Osteoblast (primary cell): ENCODE measurements around the gene NFIC. TPM values are rescaled to one million over a fixed set of nuclear protein-coding genes. Genes with fewer than 3 reads are reported as not detected.
A peak's percentile ranks its signal among the peaks of the same experiment; 100 is the strongest.

Experiments
- DNase-seq: peaks from one replicate; pipeline ENCODE4 v3.0.0; 2011; ENCODE audit warnings: low spot score, mixed read lengths; ENCODE audit not compliant: insufficient read length; ENCODE audit errors: missing footprints
- H2AFZ ChIP-seq: 2 replicates; pipeline ENCODE4 v1.6.0; 2011; ENCODE audit warnings: mild to moderate bottlenecking, low read length
- H3K27ac ChIP-seq: 2 replicates; pipeline ENCODE4 v1.5.1; 2011; ENCODE audit warnings: mild to moderate bottlenecking, low read depth, low read length, moderate library complexity
- H3K27me3 ChIP-seq: 2 replicates; pipeline ENCODE4 v1.6.0; 2012; ENCODE audit warnings: mild to moderate bottlenecking, control low read depth, inconsistent platforms, low read length, moderate library complexity; ENCODE audit not compliant: insufficient read depth
- H3K36me3 ChIP-seq: 2 replicates; pipeline ENCODE4 v1.5.1; 2011; ENCODE audit warnings: mild to moderate bottlenecking, low read length, control low read depth, moderate library complexity; ENCODE audit not compliant: insufficient read depth
- H3K4me1 ChIP-seq: 2 replicates; pipeline ENCODE4 v1.5.1; 2011; ENCODE audit warnings: mild to moderate bottlenecking, low read length, control low read depth, moderate library complexity; ENCODE audit not compliant: insufficient read depth
- H3K4me2 ChIP-seq: 2 replicates; pipeline ENCODE4 v1.6.0; 2011; ENCODE audit warnings: mild to moderate bottlenecking, low read length; ENCODE audit not compliant: insufficient read depth
- H3K4me3 ChIP-seq: fragments of 200-600 bp; sonication (generic); 3 replicates; pipeline ENCODE4 v1.5.1; 2012; ENCODE audit warnings: mild to moderate bottlenecking, low read length, inconsistent platforms; ENCODE audit not compliant: insufficient read depth
- H3K79me2 ChIP-seq: 2 replicates; pipeline ENCODE4 v1.6.0; 2012; ENCODE audit warnings: mild to moderate bottlenecking, low read length, control low read depth, inconsistent platforms; ENCODE audit not compliant: insufficient read depth
- H3K9me3 ChIP-seq: 2 replicates; pipeline ENCODE4 v1.5.1; 2011; ENCODE audit warnings: low read depth, low read length, control low read depth
- H4K20me1 ChIP-seq: 2 replicates; pipeline ENCODE4 v1.6.0; 2012; ENCODE audit warnings: mild to moderate bottlenecking, low read length, control low read depth; ENCODE audit not compliant: insufficient read depth
- total RNA-seq: library from RNA; depleted of rRNA; stranded (reverse); fragments of >200 nt; gene quantifications from 2 replicates; pipeline ENCODE4 v1.2.3, GENCODE V29; 2012
- TF ChIP-seq, protein P1 (sequence below): IDR thresholded peaks from 2 replicates; pipeline ENCODE4 v1.5.1; 2011; ENCODE audit warnings: mild to moderate bottlenecking, low read depth, low read length, moderate library complexity; ENCODE audit errors: extremely low read depth

Gene NFIC
- total RNA-seq, 1 donor: 61.2 TPM

- H3K4me1 ChIP-seq: peaks cover 33% of the 10 kb centered on the region
- peaks cover 29% of the 10 kb centered on the region for H3K36me3 ChIP-seq
- H3K27ac ChIP-seq: peak overlapping the region; percentile 93
- H3K27me3 ChIP-seq: no peaks in the 10 kb centered on the region
- H3K79me2 ChIP-seq: peaks cover 54% of the 10 kb centered on the region
- H3K4me2 ChIP-seq: peak overlapping the region; percentile 17
- peaks cover 44% of the 10 kb centered on the region for H4K20me1 ChIP-seq
- TF ChIP-seq, protein P1, sequence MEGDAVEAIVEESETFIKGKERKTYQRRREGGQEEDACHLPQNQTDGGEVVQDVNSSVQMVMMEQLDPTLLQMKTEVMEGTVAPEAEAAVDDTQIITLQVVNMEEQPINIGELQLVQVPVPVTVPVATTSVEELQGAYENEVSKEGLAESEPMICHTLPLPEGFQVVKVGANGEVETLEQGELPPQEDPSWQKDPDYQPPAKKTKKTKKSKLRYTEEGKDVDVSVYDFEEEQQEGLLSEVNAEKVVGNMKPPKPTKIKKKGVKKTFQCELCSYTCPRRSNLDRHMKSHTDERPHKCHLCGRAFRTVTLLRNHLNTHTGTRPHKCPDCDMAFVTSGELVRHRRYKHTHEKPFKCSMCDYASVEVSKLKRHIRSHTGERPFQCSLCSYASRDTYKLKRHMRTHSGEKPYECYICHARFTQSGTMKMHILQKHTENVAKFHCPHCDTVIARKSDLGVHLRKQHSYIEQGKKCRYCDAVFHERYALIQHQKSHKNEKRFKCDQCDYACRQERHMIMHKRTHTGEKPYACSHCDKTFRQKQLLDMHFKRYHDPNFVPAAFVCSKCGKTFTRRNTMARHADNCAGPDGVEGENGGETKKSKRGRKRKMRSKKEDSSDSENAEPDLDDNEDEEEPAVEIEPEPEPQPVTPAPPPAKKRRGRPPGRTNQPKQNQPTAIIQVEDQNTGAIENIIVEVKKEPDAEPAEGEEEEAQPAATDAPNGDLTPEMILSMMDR: no peak
- no peak overlapping the region for H2AFZ ChIP-seq
- peak overlapping the region; percentile 15 for H3K4me3 ChIP-seq
- DNase-seq: peak; percentile 63
- no peaks in the 10 kb centered on the region for H3K9me3 ChIP-seq
Measured at GRCh38 chr19:3459965-3460582, 93.7 kb downstream of the NFIC start.

- TF ChIP-seq, protein P1: no peak
- Histone ChIP-seq H3K9me3 (no peaks in the 10 kb centered on the region), H3K36me3 (peaks cover 28% of the 10 kb centered on the region), H3K79me2 (peaks cover 24% of the 10 kb centered on the region), H3K27me3 (no peaks in the 10 kb centered on the region), H3K27ac (no peak overlapping the region), H2AFZ (no peak overlapping the region), H3K4me3 (no peak overlapping the region), H4K20me1 (peaks cover 31% of the 10 kb centered on the region), H3K4me2 (no peak overlapping the region), H3K4me1 (peaks cover 21% of the 10 kb centered on the region)
- peak; percentile 60 for DNase-seq
Measured at GRCh38 chr19:3462991-3463713, 96.8 kb downstream of the NFIC start.

DNA sequence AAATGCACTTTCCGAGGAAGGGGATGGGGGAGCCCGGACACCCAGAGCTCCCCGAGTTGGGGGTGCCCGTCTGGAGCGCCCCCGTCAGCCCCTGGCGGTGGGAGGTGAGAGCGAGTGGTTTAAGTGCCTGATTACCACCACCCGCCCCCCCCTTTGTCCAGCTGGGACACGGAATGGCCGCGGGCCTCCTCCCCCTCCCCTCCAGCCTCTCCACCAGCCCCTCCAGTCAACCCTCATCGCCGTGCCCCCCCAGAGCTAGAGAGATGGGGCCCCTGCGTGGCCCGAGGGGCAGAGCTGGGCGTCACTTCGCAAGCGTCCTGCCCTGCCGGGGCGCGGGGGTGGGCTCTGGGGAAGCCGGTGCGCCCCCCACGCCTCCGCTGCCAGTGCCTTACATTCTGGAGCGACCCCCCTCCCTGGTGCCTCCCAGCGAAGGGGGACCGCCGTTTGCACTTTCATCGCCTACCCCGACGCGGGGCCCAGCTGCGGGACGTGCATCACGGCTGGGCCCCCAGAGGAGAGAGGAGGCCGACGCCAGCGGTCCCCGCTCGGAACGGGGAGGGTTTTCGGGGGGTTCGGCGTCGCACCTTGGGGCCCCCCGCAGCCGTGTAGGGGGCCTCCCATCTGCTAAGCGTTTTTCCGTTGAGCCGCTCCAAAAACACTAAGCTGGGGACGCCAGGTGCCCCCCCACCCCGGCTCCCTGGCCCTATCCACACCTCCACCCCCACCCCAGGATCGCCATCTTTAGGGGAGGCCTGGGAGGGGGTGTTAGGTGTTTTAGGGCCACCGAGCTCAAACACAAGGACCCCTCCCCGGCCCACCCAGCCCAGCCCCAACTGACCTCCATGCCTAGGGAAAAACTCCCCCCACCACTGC lies 97.6 kb downstream of the NFIC start:
- Histone ChIP-seq H3K4me1 (peaks cover 13% of the 10 kb centered on the region), H3K27ac (no peak overlapping the region), H3K36me3 (peaks cover 28% of the 10 kb centered on the region), H3K27me3 (no peaks in the 10 kb centered on the region), H3K4me2 (no peak overlapping the region), H2AFZ (no peak overlapping the region), H4K20me1 (peaks cover 23% of the 10 kb centered on the region), H3K9me3 (no peaks in the 10 kb centered on the region), H3K79me2 (peaks cover 19% of the 10 kb centered on the region), H3K4me3 (no peak overlapping the region)
- TF ChIP-seq, protein P1: no peak
- peak; percentile 63 for DNase-seq
